A549 (cell line): Measurements from ENCODE around the gene AMMECR1. TPM values are rescaled to one million over a fixed set of nuclear protein-coding genes. Genes with fewer than 3 reads are reported as not detected.
A peak's percentile ranks its signal among the peaks of the same experiment; 100 is the strongest.

ENCODE experiments used
- ATAC-seq, 2 experiments: fragments of 200-7000 bp in 1 of 2; fragments of >200 bp in 1 of 2; cut with Nextera tagmentation in 1 of 2; cut with Tn5 transposase in 1 of 2; 3 replicates each; pipeline versions ENCODE4 v1.8.0 to v1.9.1; 2018 to 2020; ENCODE audit warnings: mild to moderate bottlenecking in 1 of 2, moderate library complexity in 1 of 2
- CTCF ChIA-PET: fragments of 300-600 bp; sonication (Branson Sonifier 250); formaldehyde crosslinking; extraction: SDS; loops from one replicate; lab custom pipeline; 2021; ENCODE audit warnings: antibody characterized with exemption, inconsistent platforms; lab: Yijun Ruan, JAX
- POLR2A ChIA-PET: fragments of 350-600 bp; formaldehyde crosslinking; extraction: SDS; loops from one replicate; lab custom pipeline; 2021; ENCODE audit warnings: antibody characterized with exemption, inconsistent platforms; lab: Yijun Ruan, JAX
- DNase-seq, 2 experiments: peaks; one replicate each; pipeline versions ENCODE4 v3.0.0 to v3.0.0-alpha.2; 2011 to 2016; ENCODE audit warnings: low read depth in 1 of 2, low spot score in 1 of 2
- FAIRE-seq: peaks from 2 replicates; lab custom pipeline; 2011; peaks lifted over from hg19 to GRCh38; lab: Jason Lieb, UNC
- H3K27ac ChIP-seq, 2 experiments: fragments of >200 bp; sonication (Bioruptor Twin); formaldehyde crosslinking; 3 replicates each; pipeline ENCODE4 v1.5.1; 2016 to 2017
- H3K4me1 ChIP-seq: fragments of >200 bp; sonication (Bioruptor Twin); formaldehyde crosslinking; 3 replicates; pipeline ENCODE4 v1.6.1; 2016
- H3K4me2 ChIP-seq: fragments of >200 bp; sonication (Bioruptor Twin); formaldehyde crosslinking; 3 replicates; pipeline ENCODE4 v1.6.1; 2016
- H3K4me3 ChIP-seq: fragments of >200 bp; sonication (Bioruptor Twin); formaldehyde crosslinking; 3 replicates; pipeline ENCODE4 v1.5.1; 2016
- H3K9me3 ChIP-seq: fragments of >200 bp; sonication (Bioruptor Twin); formaldehyde crosslinking; 3 replicates; pipeline ENCODE4 v1.6.1; 2016
- BCL3 ChIP-seq: fragments of >200 bp; sonication (Bioruptor Twin); formaldehyde crosslinking; IDR thresholded peaks from 3 replicates; pipeline ENCODE4 v1.6.1; 2016
- CEBPB ChIP-seq, 2 experiments: fragments of >200 bp in 1 of 2; sonication (Bioruptor Twin) in 1 of 2; formaldehyde crosslinking in 1 of 2; IDR thresholded peaks; 2 replicates each; pipeline ENCODE4 v1.6.1; 2012 to 2016
- CHD2 ChIP-seq: fragments of 150-350 bp; IDR thresholded peaks from 2 replicates; pipeline ENCODE4 v1.6.1; 2014; ENCODE audit warnings: low read length; ENCODE audit not compliant: partially characterized antibody
- CHD4 ChIP-seq: fragments of 200-600 bp; sonication (generic); IDR thresholded peaks from 2 replicates; pipeline ENCODE4 v1.6.1; 2016; ENCODE audit warnings: antibody characterized with exemption, mild to moderate bottlenecking, borderline replicate concordance
- FOSB ChIP-seq: fragments of 250-450 bp; sonication (Bioruptor Pico); IDR thresholded peaks from 2 replicates; pipeline ENCODE4 v1.5.0; 2020; ENCODE audit warnings: mild to moderate bottlenecking, moderate library complexity
- FOXS1 ChIP-seq: fragments of 250-450 bp; sonication (Bioruptor Pico); IDR thresholded peaks from 2 replicates; pipeline ENCODE4 v1.5.0; 2020; ENCODE audit warnings: mild to moderate bottlenecking, moderate library complexity
- GATA3 ChIP-seq: IDR thresholded peaks from 2 replicates; pipeline ENCODE4 v1.6.1; 2012; ENCODE audit warnings: borderline replicate concordance
- HEYL ChIP-seq: fragments of 250-450 bp; sonication (Bioruptor Pico); IDR thresholded peaks from 2 replicates; pipeline ENCODE4 v1.8.0; 2021; ENCODE audit warnings: mild to moderate bottlenecking, moderate library complexity
- HOXA7 ChIP-seq: fragments of 250-450 bp; sonication (Bioruptor Pico); IDR thresholded peaks from 2 replicates; pipeline ENCODE4 v1.5.0; 2020; ENCODE audit warnings: mild to moderate bottlenecking, moderate library complexity
- MYC ChIP-seq: IDR thresholded peaks from 2 replicates; pipeline ENCODE4 v1.6.1; 2012; ENCODE audit warnings: mild to moderate bottlenecking, inconsistent platforms, low read length, improper control_type of control experiment, borderline replicate concordance
- NFE2L2 ChIP-seq: fragments of 150-350 bp; conservative IDR thresholded peaks from 2 replicates; pipeline ENCODE4 v1.6.1; 2014; ENCODE audit warnings: low read length
- NR3C1 ChIP-seq: fragments of >200 bp; sonication (Bioruptor Twin); formaldehyde crosslinking; IDR thresholded peaks from 3 replicates; pipeline ENCODE4 v1.6.1; 2017
- POLR2A ChIP-seq: IDR thresholded peaks from 2 replicates; pipeline ENCODE4 v1.6.1; 2012; ENCODE audit warnings: mild to moderate bottlenecking, low read length
- POLR2AphosphoS2 ChIP-seq: conservative IDR thresholded peaks from 2 replicates; pipeline ENCODE4 v1.6.1; 2012; ENCODE audit warnings: low read length, improper control_type of control experiment, inconsistent platforms
- RAD21 ChIP-seq, 2 experiments: fragments of >200 bp in 1 of 2; sonication (Bioruptor Twin) in 1 of 2; formaldehyde crosslinking in 1 of 2; IDR thresholded peaks in 1 of 2; conservative IDR thresholded peaks in 1 of 2; 2 replicates in 1 of 2; 3 replicates in 1 of 2; pipeline ENCODE4 v1.6.1; 2012 to 2018; ENCODE audit warnings: inconsistent platforms in 1 of 2
- RARB ChIP-seq: fragments of 250-450 bp; sonication (Bioruptor Pico); IDR thresholded peaks from 2 replicates; pipeline ENCODE4 v1.8.0; 2021; ENCODE audit warnings: mild to moderate bottlenecking, moderate library complexity
- RFX5 ChIP-seq: fragments of 450-650 bp; IDR thresholded peaks from 2 replicates; pipeline ENCODE4 v1.7.1; 2014; ENCODE audit warnings: antibody characterized with exemption, mild to moderate bottlenecking, moderate library complexity
- RNF2 ChIP-seq: fragments of 200-600 bp; sonication (generic); IDR thresholded peaks from 2 replicates; pipeline ENCODE4 v1.6.1; 2016; ENCODE audit warnings: low read depth, mild to moderate bottlenecking, antibody characterized with exemption, moderate library complexity, borderline replicate concordance
- TFCP2L1 ChIP-seq: fragments of 250-450 bp; sonication (Bioruptor Pico); IDR thresholded peaks from 2 replicates; pipeline ENCODE4 v1.5.0; 2021; ENCODE audit warnings: mild to moderate bottlenecking
- USF2 ChIP-seq: fragments of 450-650 bp; IDR thresholded peaks from 2 replicates; pipeline ENCODE4 v1.6.1; 2014; ENCODE audit warnings: antibody characterized with exemption
- ZFP36 ChIP-seq: fragments of 450-650 bp; IDR thresholded peaks from 2 replicates; pipeline ENCODE4 v1.6.1; 2014; ENCODE audit warnings: borderline replicate concordance; ENCODE audit not compliant: partially characterized antibody
- WGBS: methylation state at CpG from one replicate; pipeline ENCODE4 v1.1.6; 2017; ENCODE audit errors: missing lambda C conversion rate; 5-methylcytosine and 5-hydroxymethylcytosine counted together
- polyA plus RNA-seq, 4 experiments: library from polyadenylated mRNA; depleted of rRNA in 3 of 4; stranded (reverse); fragments of >200 nt; fragmentation: RNase III in 1 of 4; extraction: RNeasy Plus Mini Kit Qiagen cat#74134 plus additional on column Dnase treatment in 1 of 4; gene quantifications; 2 replicates in 3 of 4; 3 replicates in 1 of 4; pipeline ENCODE4 v1.2.3, GENCODE V29; 2011 to 2017

AMMECR1 gene
- polyA plus RNA-seq, 2 of the 4 experiments (the other 2 are of a cell fraction): 7.9 to 13.7 TPM

GRCh38 chrX:110322603-110323002 lies 4.7 kb upstream of the AMMECR1 start:
- FAIRE-seq (no peak), DNase-seq (no peak), ATAC-seq (no peak)
- 0 out of 3 replicates have a peak, but pooled peaks cover 3% of the 10 kb centered on the region for H3K9me3 ChIP-seq
- H3K4me2 ChIP-seq: no peak overlapping the region
- WGBS: 40% methylated on average over 4 of the region's 4 CpGs
- ChIA-PET CTCF (interaction anchor here (0.9 to 1.0 kb wide), 2 partner anchors 61 to 86 kb away, joined by 3 read pairs; no protein-coding TSS in a partner anchor), POLR2A (no interaction called here)
- no peak overlapping the region for H3K4me3 ChIP-seq
- H3K27ac ChIP-seq: no peak overlapping the region
- H3K4me1 ChIP-seq: peaks cover 11% of the 10 kb centered on the region; the same call in 2 of the 3 replicates
- TF ChIP-seq RNF2 (no peak), FOXS1 (no peak), HOXA7 (CRISPR knock-in tag) (no peak), HEYL (CRISPR knock-in tag) (no peak), NR3C1 (no peak), RAD21 (conservative IDR thresholded peaks at IDR 0.05 in 1 of 2, IDR thresholded peaks at IDR 0.05 in 1 of 2) (no peak), POLR2A (no peak)
- TF ChIP-seq, all 56 proteins: peak for 0

GRCh38 chrX:110321670-110322069 lies 3.8 kb upstream of the AMMECR1 start:
- Histone ChIP-seq H3K27ac (no peak overlapping the region), H3K9me3 (0 out of 3 replicates have a peak, but pooled peaks cover 3% of the 10 kb centered on the region), H3K4me1 (peaks cover 11% of the 10 kb centered on the region; the same call in 2 of the 3 replicates), H3K4me2 (no peak overlapping the region), H3K4me3 (no peak overlapping the region)
- CTCF ChIA-PET: interaction anchor here (0.9 to 1.2 kb wide), 2 partner anchors 86 to 87 kb away, joined by 3 read pairs; no protein-coding TSS in a partner anchor
- POLR2A ChIA-PET: no interaction called here
- ATAC-seq (no peak), DNase-seq (no peak), FAIRE-seq (peak; percentile 94)
- TF ChIP-seq NFE2L2 (no peak), CEBPB (IDR thresholded peaks at IDR 0.05) (no peak), USF2 (no peak), BCL3 (no peak), RARB (CRISPR knock-in tag) (no peak), RFX5 (no peak), FOSB (CRISPR knock-in tag) (no peak), MYC (no peak)
- WGBS: 79% methylated on average over 3 of the region's 3 CpGs

GRCh38 chrX:110321081-110321480 lies 3.2 kb upstream of the AMMECR1 start:
- H3K4me3 ChIP-seq: no peak overlapping the region
- H3K9me3 ChIP-seq: 0 out of 3 replicates have a peak, but pooled peaks cover under 1% of the 10 kb centered on the region
- peaks cover 11% of the 10 kb centered on the region; the same call in 2 of the 3 replicates for H3K4me1 ChIP-seq
- FAIRE-seq: no peak
- no peak for ATAC-seq
- ChIA-PET POLR2A (no interaction called here), CTCF (interaction anchor here (1.2 kb wide), 1 partner anchor 87 kb away, joined by 3 read pairs; no protein-coding TSS in a partner anchor)
- TF ChIP-seq ZFP36 (no peak), BCL3 (no peak), CHD2 (no peak), FOSB (CRISPR knock-in tag) (no peak), TFCP2L1 (no peak), USF2 (no peak), MYC (no peak), CHD4 (no peak), RARB (CRISPR knock-in tag) (no peak), CEBPB (IDR thresholded peaks at IDR 0.05) (no peak), POLR2AphosphoS2 (no peak), NR3C1 (no peak), GATA3 (no peak)
- DNase-seq: no peak
- H3K27ac ChIP-seq: no peak overlapping the region
- H3K4me2 ChIP-seq: no peak overlapping the region
